ENCODE measurements around the gene RNF128. TPM values are rescaled to one million over a fixed set of nuclear protein-coding genes. Genes with fewer than 3 reads are reported as not detected.
"Not testable (repeated sequence)": the region's sequence is repeated elsewhere in the genome, so short reads cannot be mapped to it uniquely, and the experiment has no call there.

RNF128 gene
- total RNA-seq, 6 experiments from 2014 or later: 39.4 to 48.7 (median 45.4) TPM

DNA sequence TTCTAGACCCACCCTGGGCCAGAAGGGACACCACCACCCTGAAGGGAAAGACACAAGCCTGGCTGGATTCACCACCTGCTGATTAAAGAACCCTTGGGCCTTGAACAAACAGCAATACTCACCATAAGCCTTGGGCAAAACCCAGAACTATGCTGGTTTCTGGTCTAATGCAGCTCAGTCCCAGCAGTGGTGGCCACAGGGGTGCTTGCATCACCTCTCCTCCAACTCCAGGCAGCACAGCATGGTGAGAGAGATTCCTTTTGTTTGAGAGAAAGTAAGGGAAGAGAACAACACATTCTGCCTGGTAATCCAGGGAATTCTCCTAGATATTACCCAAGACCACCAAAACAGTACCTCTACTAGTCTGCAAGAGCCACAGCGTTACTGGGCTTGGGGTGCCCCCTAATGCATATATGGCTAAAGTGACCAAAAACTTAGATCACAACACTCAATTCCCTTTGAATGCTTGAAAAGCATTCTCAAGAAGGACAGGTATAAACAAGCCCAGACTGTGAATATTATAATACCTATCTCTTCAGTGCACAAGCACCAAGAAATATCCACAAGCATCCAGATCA lies 25.7 kb downstream of the RNF128 start:
- no peaks in the 10 kb centered on the region for H3K27me3 ChIP-seq
- 29% methylated on average over 1 of the region's 1 CpG for WGBS (ENCODE audit: insufficient coverage, low coverage, low lambda C conversion rate, missing lambda C conversion rate)
- H3K4me3 ChIP-seq: no peak overlapping the region
- ATAC-seq (peak; percentile 29 to 53 (median 46)), DNase-seq (no peak)
- no peaks in the 10 kb centered on the region for H3K4me1 ChIP-seq
- H3K36me3 ChIP-seq: no peaks in the 10 kb centered on the region
- TF ChIP-seq, protein P1, sequence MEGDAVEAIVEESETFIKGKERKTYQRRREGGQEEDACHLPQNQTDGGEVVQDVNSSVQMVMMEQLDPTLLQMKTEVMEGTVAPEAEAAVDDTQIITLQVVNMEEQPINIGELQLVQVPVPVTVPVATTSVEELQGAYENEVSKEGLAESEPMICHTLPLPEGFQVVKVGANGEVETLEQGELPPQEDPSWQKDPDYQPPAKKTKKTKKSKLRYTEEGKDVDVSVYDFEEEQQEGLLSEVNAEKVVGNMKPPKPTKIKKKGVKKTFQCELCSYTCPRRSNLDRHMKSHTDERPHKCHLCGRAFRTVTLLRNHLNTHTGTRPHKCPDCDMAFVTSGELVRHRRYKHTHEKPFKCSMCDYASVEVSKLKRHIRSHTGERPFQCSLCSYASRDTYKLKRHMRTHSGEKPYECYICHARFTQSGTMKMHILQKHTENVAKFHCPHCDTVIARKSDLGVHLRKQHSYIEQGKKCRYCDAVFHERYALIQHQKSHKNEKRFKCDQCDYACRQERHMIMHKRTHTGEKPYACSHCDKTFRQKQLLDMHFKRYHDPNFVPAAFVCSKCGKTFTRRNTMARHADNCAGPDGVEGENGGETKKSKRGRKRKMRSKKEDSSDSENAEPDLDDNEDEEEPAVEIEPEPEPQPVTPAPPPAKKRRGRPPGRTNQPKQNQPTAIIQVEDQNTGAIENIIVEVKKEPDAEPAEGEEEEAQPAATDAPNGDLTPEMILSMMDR (IDR thresholded peaks at IDR 0.05): peak in 1 of 4 donors; percentile 9
- no peak for TF ChIP-seq POLR2A (IDR thresholded peaks at IDR 0.05)
- no peaks in the 10 kb centered on the region for H3K9me3 ChIP-seq
- no peak overlapping the region for H3K27ac ChIP-seq
- intact Hi-C loops (cut with DNase I): no loop called here

DNA sequence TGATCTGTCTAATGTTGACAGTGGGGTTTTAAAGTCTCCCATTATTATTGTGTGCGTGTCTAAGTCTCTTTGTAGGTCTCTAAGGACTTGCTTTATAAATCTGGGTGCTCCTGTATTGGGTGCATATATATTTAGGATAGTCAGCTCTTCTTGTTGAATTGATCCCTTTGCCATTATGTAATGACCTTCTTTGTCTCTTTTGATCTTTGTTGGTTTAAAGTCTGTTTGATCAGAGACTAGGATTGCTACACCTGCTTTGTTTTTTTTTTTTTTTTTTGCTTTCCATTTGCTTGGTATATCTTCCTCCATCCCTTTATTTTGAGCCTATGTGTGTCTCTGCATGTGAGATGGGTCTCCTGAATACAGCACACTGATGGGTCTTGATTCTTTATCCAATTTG lies 42.8 kb downstream of the RNF128 start:
- H3K9me3 ChIP-seq; ATAC-seq; H3K36me3 ChIP-seq; H3K4me3 ChIP-seq; DNase-seq; H3K4me1 ChIP-seq; H3K27me3 ChIP-seq; intact Hi-C loops (cut with DNase I); H3K27ac ChIP-seq: not testable (repeated sequence)
- 56% methylated on average over 1 of the region's 1 CpG for WGBS (ENCODE audit: insufficient coverage, low coverage, low lambda C conversion rate, missing lambda C conversion rate)

DNA sequence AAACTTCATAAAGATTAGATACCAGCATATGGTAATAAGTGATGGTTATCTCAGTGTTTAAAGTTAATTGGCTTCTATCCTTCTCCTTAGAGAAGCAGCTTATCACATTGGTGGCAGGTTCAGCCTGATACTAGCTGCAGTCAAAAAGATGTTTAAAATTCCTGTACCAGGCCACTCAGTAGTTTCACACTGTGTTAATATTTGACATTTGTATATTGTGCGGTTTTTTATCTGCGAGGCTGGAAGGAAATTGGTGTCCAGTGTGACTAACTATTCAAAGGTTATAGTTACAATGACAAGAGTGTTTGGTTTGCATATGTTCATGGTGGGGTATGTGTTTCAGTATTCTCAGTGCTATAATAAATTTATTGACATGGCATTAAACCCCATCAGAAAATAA lies 48.5 kb downstream of the RNF128 start:
- H3K36me3 ChIP-seq: no peaks in the 10 kb centered on the region
- no peaks in the 10 kb centered on the region for H3K9me3 ChIP-seq
- no peak overlapping the region for H3K4me3 ChIP-seq
- TF ChIP-seq, protein P1 (IDR thresholded peaks at IDR 0.05): no peak
- TF ChIP-seq POLR2A (IDR thresholded peaks at IDR 0.05): no peak
- intact Hi-C loops (cut with DNase I): no loop called here
- ATAC-seq: no peak
- 28% methylated on average over 2 of the region's 2 CpGs for WGBS (ENCODE audit: insufficient coverage, low coverage, low lambda C conversion rate, missing lambda C conversion rate)
- no peak overlapping the region for H3K27ac ChIP-seq
- no peaks in the 10 kb centered on the region for H3K27me3 ChIP-seq
- no peak for DNase-seq
- peaks cover 0 to 5% (median 0%) of the 10 kb centered on the region in 4 donors for H3K4me1 ChIP-seq

DNA sequence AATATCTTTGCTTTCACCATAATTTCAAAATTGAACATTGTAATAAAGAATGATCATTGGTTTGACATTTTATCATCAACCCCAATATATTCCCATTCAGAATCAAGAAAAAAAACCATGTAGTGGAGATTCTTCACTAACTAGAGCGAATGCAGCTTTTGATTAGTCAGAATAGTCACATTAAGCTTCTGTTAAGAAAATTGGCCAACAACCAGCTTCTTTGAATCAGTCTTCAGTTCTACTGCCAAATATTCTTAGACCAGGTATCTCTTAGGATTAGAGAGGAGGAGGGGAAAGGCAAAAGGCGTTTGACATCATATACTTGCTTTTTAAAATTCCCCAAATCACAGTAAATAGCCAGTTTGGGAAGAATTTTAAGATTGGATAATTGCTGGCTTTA lies 53.8 kb downstream of the RNF128 start:
- 14% methylated on average over 2 of the region's 2 CpGs for WGBS (ENCODE audit: insufficient coverage, low coverage, low lambda C conversion rate, missing lambda C conversion rate)
- no peaks in the 10 kb centered on the region for H3K27me3 ChIP-seq
- DNase-seq (no peak), ATAC-seq (peak in 1 of 4 donors; percentile 11)
- no peak overlapping the region for H3K4me3 ChIP-seq
- peak overlapping the region in 2 of 3 donors; percentile 16 to 55 for H3K27ac ChIP-seq
- intact Hi-C loops (cut with DNase I): no loop called here
- H3K4me1 ChIP-seq: peaks cover 0 to 15% (median 2%) of the 10 kb centered on the region in 4 donors
- TF ChIP-seq POLR2A (IDR thresholded peaks at IDR 0.05): no peak
- TF ChIP-seq, protein P1 (IDR thresholded peaks at IDR 0.05): no peak
- no peaks in the 10 kb centered on the region for H3K9me3 ChIP-seq
- H3K36me3 ChIP-seq: no peaks in the 10 kb centered on the region

DNA sequence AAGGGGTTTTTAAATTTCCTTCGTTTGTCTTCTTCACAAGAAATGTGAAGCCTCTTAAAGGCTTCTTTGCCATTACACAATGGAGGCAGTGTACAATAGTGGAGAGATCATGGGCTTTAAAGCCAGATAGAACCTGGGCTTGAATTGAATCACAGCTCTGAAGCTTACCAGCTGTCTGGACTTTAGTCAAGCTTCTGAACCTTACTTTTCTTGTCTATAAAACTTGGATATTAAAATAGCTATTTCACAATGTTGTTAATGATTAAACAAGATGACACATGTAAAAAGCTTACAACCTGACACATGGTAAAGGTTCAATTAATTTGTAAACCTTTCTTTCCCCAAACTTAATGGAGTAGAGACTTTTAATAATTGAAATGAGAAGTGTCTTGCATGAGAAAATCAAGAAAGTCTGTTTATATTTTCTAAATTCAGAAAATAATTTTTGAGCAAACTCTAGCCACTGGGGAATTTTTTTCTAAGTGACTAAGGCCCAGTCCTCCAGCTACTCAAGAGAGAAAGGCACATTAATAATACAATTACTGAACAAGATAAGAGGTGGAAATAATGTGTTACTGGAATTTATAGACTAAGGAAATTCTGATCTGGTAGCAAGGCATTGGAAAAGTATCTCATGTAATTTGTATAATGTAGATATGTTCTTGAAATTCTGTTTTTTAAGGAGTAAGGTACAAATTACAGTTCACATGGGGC lies 54.3 kb downstream of the RNF128 start:
- TF ChIP-seq POLR2A (IDR thresholded peaks at IDR 0.05): no peak
- DNase-seq: no peak

More for the DNA sequence above, 54.3 kb downstream of the RNF128 start:
- Histone ChIP-seq H3K4me3 (no peak overlapping the region), H3K36me3 (no peaks in the 10 kb centered on the region), H3K27me3 (no peaks in the 10 kb centered on the region), H3K9me3 (no peaks in the 10 kb centered on the region), H3K4me1 (peaks cover 0 to 15% (median 2%) of the 10 kb centered on the region in 4 donors), H3K27ac (peak overlapping the region in 2 of 3 donors; percentile 20 to 55)
- intact Hi-C loops (cut with DNase I): no loop called here
- WGBS (ENCODE audit: insufficient coverage, low coverage, low lambda C conversion rate, missing lambda C conversion rate): 19% methylated on average over 1 of the region's 1 CpG
- ATAC-seq: peak; percentile 88 to 99 (median 95)
